HL-60 (cell line): ENCODE measurements around the gene RHO.

ENCODE experiments used
- CTCF ChIP-seq: IDR thresholded peaks from one replicate; pipeline ENCODE4 v1.5.1; 2011; ENCODE audit warnings: low read length, control low read depth, inconsistent platforms; ENCODE audit not compliant: insufficient read depth
- REST ChIP-seq: IDR thresholded peaks from 2 replicates; pipeline ENCODE4 v1.6.1; 2012; ENCODE audit warnings: low read depth; ENCODE audit not compliant: insufficient replicate concordance

GRCh38 chr3:129575233-129575996, 47.0 kb downstream of the RHO start:
- TF ChIP-seq CTCF = no peak
- TF ChIP-seq REST = no peak
